Suprapubic skin (tissue), 4 donors: Measurements from ENCODE around the gene NCAPD2. TPM values are rescaled to one million over a fixed set of nuclear protein-coding genes. Genes with fewer than 3 reads are reported as not detected.
A peak's percentile ranks its signal among the peaks of the same experiment; 100 is the strongest.

Experiments used
- DNase-seq, 2 donors: peaks; one replicate each; pipeline ENCODE4 v3.0.0-alpha.2; 2019; ENCODE audit warnings: low spot score in 2 of 2
- H3K27ac ChIP-seq: fragments of 200-600 bp; sonication (generic); one replicate; pipeline ENCODE4 v1.5.1; 2019
- H3K27me3 ChIP-seq: fragments of 200-600 bp; sonication (generic); one replicate; pipeline ENCODE4 v1.5.1; 2019
- H3K36me3 ChIP-seq: fragments of 200-600 bp; sonication (generic); one replicate; pipeline ENCODE4 v1.5.1; 2019
- H3K4me1 ChIP-seq: fragments of 200-600 bp; sonication (generic); one replicate; pipeline ENCODE4 v1.5.1; 2019
- H3K4me3 ChIP-seq: fragments of 200-600 bp; sonication (generic); one replicate; pipeline ENCODE4 v1.5.1; 2019; ENCODE audit warnings: mild to moderate bottlenecking
- H3K9me3 ChIP-seq: fragments of 200-600 bp; sonication (generic); one replicate; pipeline ENCODE4 v1.5.1; 2019
- CTCF ChIP-seq, 2 donors: fragments of 200-600 bp in 1 of 2; fragments of 450-650 bp in 1 of 2; sonication (generic) in 1 of 2; IDR thresholded peaks; one replicate each; pipeline ENCODE4 v1.5.1; 2016 to 2019; ENCODE audit warnings: antibody characterized with exemption in 2 of 2, mild to moderate bottlenecking in 1 of 2, moderate library complexity in 1 of 2
- EP300 ChIP-seq: sonication (generic); formaldehyde crosslinking; IDR thresholded peaks from one replicate; pipeline ENCODE4 v1.6.1; 2017; ENCODE audit warnings: antibody characterized with exemption
- POLR2A ChIP-seq, 2 donors: fragments of 450-650 bp; IDR thresholded peaks; one replicate each; pipeline ENCODE4 v1.6.1; 2017; ENCODE audit warnings: antibody characterized with exemption in 2 of 2, mild to moderate bottlenecking in 2 of 2, moderate library complexity in 2 of 2
- POLR2AphosphoS5 ChIP-seq, 3 donors: sonication (generic); formaldehyde crosslinking; IDR thresholded peaks; one replicate each; pipeline ENCODE4 v1.6.1; 2017; ENCODE audit warnings: antibody characterized with exemption in 3 of 3
- WGBS: methylation state at CpG from one replicate; pipeline ENCODE4 v1.1.5; 2018; 5-methylcytosine and 5-hydroxymethylcytosine counted together
- total RNA-seq, 4 donors: library from RNA; depleted of rRNA; stranded (reverse); fragments of >200 nt; gene quantifications; one replicate each; pipeline ENCODE4 v1.1.0, GENCODE V29; 2016

NCAPD2 gene
- 10 to 100 TPM; 22.6 to 43.2 (median 31.0) TPM for total RNA-seq

- Histone ChIP-seq H3K4me1 (peaks cover 28% of the 10 kb centered on the region), H3K27me3 (no peaks in the 10 kb centered on the region), H3K27ac (peak within 1 kb of the TSS; percentile 96), H3K36me3 (peaks cover 20% of the 10 kb centered on the region), H3K4me3 (peak within 1 kb of the TSS; percentile 80), H3K9me3 (no peaks in the 10 kb centered on the region)
- WGBS: under 1% methylated on average over 39 of the region's 49 CpGs
- DNase-seq: peak; percentile 95 to 97
- TF ChIP-seq POLR2AphosphoS5 (IDR thresholded peaks at IDR 0.05): no peak
- peak; percentile 33 to 36 for TF ChIP-seq CTCF (IDR thresholded peaks at IDR 0.05)
- peak; percentile 8 to 18 for TF ChIP-seq POLR2A (IDR thresholded peaks at IDR 0.05)
Measured at GRCh38 chr12:6493497-6494257, at the start of gene NCAPD2. Gene NCAPD2, plus strand, starts transcription at chr12:6494102. Its CDS starts 997 bp downstream, at chr12:6495099.

- Histone ChIP-seq H3K9me3 (no peaks in the 10 kb centered on the region), H3K36me3 (peaks cover 14% of the 10 kb centered on the region), H3K4me1 (peaks cover under 1% of the 10 kb centered on the region), H3K27me3 (no peaks in the 10 kb centered on the region), H3K27ac (no peak within 1 kb of the TSS), H3K4me3 (no peak within 1 kb of the TSS)
- TF ChIP-seq POLR2AphosphoS5 (IDR thresholded peaks at IDR 0.05) (no peak), POLR2A (IDR thresholded peaks at IDR 0.05) (no peak), CTCF (IDR thresholded peaks at IDR 0.05) (no peak), EP300 (no peak)
- 85% methylated on average over 15 of the region's 16 CpGs for WGBS
- DNase-seq: peak in 1 of 2 donors; percentile 34
Measured at GRCh38 chr12:6444704-6445688, 48.9 kb upstream of the NCAPD2 start, which contains the start of gene CD27. Gene CD27, plus strand, starts transcription at chr12:6444955. Its CDS starts 141 bp downstream, at chr12:6445096.

- Histone ChIP-seq H3K4me3 (peak overlapping the region; percentile 85), H3K27me3 (no peaks in the 10 kb centered on the region), H3K27ac (peak overlapping the region; percentile 98), H3K4me1 (peaks cover 27% of the 10 kb centered on the region), H3K9me3 (no peaks in the 10 kb centered on the region), H3K36me3 (peaks cover 23% of the 10 kb centered on the region)
- 72% methylated on average over 16 of the region's 16 CpGs for WGBS
- TF ChIP-seq POLR2A (IDR thresholded peaks at IDR 0.05) (no peak), CTCF (IDR thresholded peaks at IDR 0.05) (no peak), EP300 (no peak), POLR2AphosphoS5 (IDR thresholded peaks at IDR 0.05) (no peak)
- peak in 1 of 2 donors; percentile 60 for DNase-seq
Measured at GRCh38 chr12:6450091-6450868, 43.6 kb upstream of the NCAPD2 start.

GRCh38 chr12:6450869-6451347 is 43.0 kb upstream of the NCAPD2 start:
- TF ChIP-seq CTCF (IDR thresholded peaks at IDR 0.05) (no peak), POLR2A (IDR thresholded peaks at IDR 0.05) (no peak), POLR2AphosphoS5 (IDR thresholded peaks at IDR 0.05) (no peak), EP300 (no peak)
- H3K4me3 ChIP-seq: peak overlapping the region; percentile 85
- peak overlapping the region; percentile 98 for H3K27ac ChIP-seq
- 3% methylated on average over 11 of the region's 11 CpGs for whole genome bisulfite sequencing
- no peaks in the 10 kb centered on the region for H3K27me3 ChIP-seq
- H3K36me3 ChIP-seq: peaks cover 18% of the 10 kb centered on the region
- H3K4me1 ChIP-seq: peaks cover 27% of the 10 kb centered on the region
- DNase-seq: peak in 1 of 2 donors; percentile 73
- no peaks in the 10 kb centered on the region for H3K9me3 ChIP-seq
